GM12874 (cell line): Measurements from ENCODE around the gene PCNX2.

Source experiments
- TF ChIP-seq, protein P1 (sequence below): IDR thresholded peaks from 2 replicates; pipeline ENCODE4 v1.5.1; 2011; ENCODE audit warnings: low read depth, mild to moderate bottlenecking, control low read depth, low read length, moderate library complexity; ENCODE audit not compliant: insufficient read depth

Gene PCNX2

DNA sequence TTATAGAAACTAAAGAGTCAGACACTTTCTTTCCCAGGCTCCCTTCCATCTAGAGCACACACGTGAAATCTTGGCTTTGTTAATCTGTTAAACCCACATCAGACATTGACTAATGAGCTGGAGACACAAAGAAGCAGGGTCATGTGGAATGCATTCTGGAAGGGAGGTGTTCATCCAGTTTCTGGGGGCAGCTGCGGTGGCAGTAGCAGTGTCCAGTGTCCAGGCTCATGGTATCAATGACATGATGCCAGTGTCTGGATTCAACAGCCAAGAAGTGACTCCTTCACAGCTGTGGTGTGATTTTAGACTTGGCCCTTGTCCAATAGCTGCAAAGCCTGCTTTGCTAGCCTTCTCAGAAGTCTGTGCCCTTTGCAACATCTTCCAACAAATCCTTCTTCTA is 249.9 kb downstream of the PCNX2 start:
- TF ChIP-seq, protein P1, sequence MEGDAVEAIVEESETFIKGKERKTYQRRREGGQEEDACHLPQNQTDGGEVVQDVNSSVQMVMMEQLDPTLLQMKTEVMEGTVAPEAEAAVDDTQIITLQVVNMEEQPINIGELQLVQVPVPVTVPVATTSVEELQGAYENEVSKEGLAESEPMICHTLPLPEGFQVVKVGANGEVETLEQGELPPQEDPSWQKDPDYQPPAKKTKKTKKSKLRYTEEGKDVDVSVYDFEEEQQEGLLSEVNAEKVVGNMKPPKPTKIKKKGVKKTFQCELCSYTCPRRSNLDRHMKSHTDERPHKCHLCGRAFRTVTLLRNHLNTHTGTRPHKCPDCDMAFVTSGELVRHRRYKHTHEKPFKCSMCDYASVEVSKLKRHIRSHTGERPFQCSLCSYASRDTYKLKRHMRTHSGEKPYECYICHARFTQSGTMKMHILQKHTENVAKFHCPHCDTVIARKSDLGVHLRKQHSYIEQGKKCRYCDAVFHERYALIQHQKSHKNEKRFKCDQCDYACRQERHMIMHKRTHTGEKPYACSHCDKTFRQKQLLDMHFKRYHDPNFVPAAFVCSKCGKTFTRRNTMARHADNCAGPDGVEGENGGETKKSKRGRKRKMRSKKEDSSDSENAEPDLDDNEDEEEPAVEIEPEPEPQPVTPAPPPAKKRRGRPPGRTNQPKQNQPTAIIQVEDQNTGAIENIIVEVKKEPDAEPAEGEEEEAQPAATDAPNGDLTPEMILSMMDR, result no peak

DNA sequence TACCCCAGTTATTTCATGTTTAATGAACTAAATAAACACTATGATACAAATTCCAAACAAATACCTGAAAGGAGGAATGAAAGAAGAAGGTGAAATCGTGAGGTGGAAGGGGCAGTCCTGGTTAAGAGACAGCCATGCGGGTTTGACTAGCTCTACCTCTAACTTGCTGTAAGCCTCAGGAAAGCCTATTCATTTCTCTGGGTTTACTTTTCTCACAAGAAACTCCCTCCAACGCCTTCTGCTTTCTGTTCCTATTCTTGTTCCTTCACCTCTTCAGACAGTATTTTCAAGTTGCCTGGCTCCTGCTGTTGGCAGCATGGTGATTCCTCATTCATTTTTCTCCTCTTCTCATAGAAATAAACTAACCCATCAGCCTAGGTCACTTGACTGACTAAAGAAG is 252.7 kb downstream of the PCNX2 start:
- TF ChIP-seq, protein P1, result no peak

- TF ChIP-seq, protein P1, result no peak
Measured at GRCh38 chr1:233040494-233040893, 255.0 kb downstream of the PCNX2 start.

GRCh38 chr1:233038581-233038980 is 256.9 kb downstream of the PCNX2 start:
- TF ChIP-seq, protein P1, result no peak

GRCh38 chr1:233037843-233038242 is 257.7 kb downstream of the PCNX2 start:
- TF ChIP-seq, protein P1, result no peak

DNA sequence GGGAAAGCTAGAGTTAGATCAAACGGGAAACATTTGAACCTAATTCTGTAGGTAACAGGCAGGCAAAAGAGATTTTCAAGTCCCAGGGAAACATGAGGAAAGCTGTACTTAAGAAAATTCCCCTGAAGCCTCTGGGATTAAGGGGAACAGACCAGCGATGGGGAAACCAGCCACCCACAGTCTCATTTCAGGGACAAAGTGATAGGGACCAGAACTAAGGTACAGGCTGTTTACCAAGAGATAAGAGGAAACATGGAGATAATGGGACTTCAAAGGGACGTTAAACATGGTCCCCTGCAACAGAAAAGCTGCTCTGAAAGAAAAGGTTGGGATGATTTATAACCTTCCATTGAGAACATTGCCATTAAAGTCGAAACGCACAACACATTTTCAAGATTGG is 260.7 kb downstream of the PCNX2 start:
- TF ChIP-seq, protein P1, result no peak

- TF ChIP-seq, protein P1, result no peak
Measured at GRCh38 chr1:233033361-233033760, 262.2 kb downstream of the PCNX2 start.

DNA sequence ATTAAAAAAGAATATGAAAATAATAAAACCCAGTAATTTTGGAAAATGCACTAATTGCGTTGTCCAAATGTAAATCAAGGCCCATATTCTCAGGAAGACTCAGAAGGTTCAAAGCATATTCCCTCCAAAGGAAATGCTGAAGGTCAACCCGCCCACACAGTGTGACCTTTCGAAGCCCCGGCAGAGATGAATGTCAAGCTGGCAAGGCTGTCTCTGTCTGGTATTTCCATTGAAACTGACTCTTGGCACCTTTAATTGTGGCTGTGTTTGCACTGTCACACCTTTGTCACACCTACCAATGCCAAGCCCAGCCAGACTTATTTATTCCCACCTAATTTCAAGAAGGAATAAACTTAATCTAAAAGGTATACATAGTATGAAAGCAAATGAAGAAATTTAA is 262.6 kb downstream of the PCNX2 start:
- TF ChIP-seq, protein P1, result no peak
